GM12878 (cell line): ENCODE results near the gene MLXIP. TPM values are rescaled to one million over a fixed set of nuclear protein-coding genes. Genes with fewer than 3 reads are reported as not detected.

Experiments used
- ATAC-seq: fragments of 200-7000 bp; cut with Tn5 transposase; 3 replicates; pipeline ENCODE4 v1.9.1; 2020; ENCODE audit warnings: mild to moderate bottlenecking, moderate library complexity
- BruUV-seq: library from RNA; stranded (reverse); fragments of 400-500 nt; replicated peaks from 2 replicates; lab custom pipeline; 2021; lab: Mats Ljungman, UMichigan
- CTCF ChIA-PET: fragments of 300-600 bp; sonication (Branson Sonifier 250); formaldehyde crosslinking; extraction: SDS; loops from one replicate; lab custom pipeline; 2021; ENCODE audit warnings: inconsistent platforms; lab: Yijun Ruan, JAX
- POLR2A ChIA-PET: fragments of 350-600 bp; formaldehyde crosslinking; extraction: SDS; loops from one replicate; lab custom pipeline; 2021; ENCODE audit warnings: inconsistent platforms; lab: Charles Lee
- RAD21 ChIA-PET: fragments of 300-600 bp; sonication (Branson Sonifier 250); formaldehyde crosslinking; loops from one replicate; lab custom pipeline; 2023; ENCODE audit warnings: antibody characterized with exemption; ENCODE audit not compliant: unreplicated experiment; lab: Charles Lee
- SMC1A ChIA-PET: fragments of 300-600 bp; sonication (Branson Sonifier 250); formaldehyde crosslinking; loops from one replicate; lab custom pipeline; 2023; ENCODE audit not compliant: unreplicated experiment, uncharacterized antibody; lab: Charles Lee
- DNase-seq: peaks from one replicate; pipeline ENCODE4 v3.0.0-alpha.2; 2011; ENCODE audit warnings: low read depth, low spot score
- FAIRE-seq: peaks from 3 replicates; lab custom pipeline; 2011; peaks lifted over from hg19 to GRCh38; lab: Jason Lieb, UNC
- H2AFZ ChIP-seq: 2 replicates; pipeline ENCODE4 v1.6.0; 2011; ENCODE audit warnings: low read depth, low read length, control low read depth; ENCODE audit not compliant: control insufficient read depth
- H3K27ac ChIP-seq: 2 replicates; pipeline ENCODE4 v1.5.1; 2011; ENCODE audit warnings: control low read depth; ENCODE audit not compliant: control insufficient read depth, insufficient read depth
- H3K27me3 ChIP-seq, 2 experiments: replicated peaks in 1 of 2; 2 replicates each; pipeline versions ENCODE4 v1.6.0 to v1.6.1; 2011; ENCODE audit warnings: low read length in 1 of 2; ENCODE audit not compliant: control insufficient read depth in 2 of 2, insufficient read depth in 2 of 2
- H3K36me3 ChIP-seq, 2 experiments: 2 replicates each; pipeline ENCODE4 v1.5.1; 2011; ENCODE audit warnings: low read length in 1 of 2; ENCODE audit not compliant: control insufficient read depth in 2 of 2, insufficient read depth in 2 of 2
- H3K4me1 ChIP-seq: 2 replicates; pipeline ENCODE4 v1.6.1; 2011; ENCODE audit warnings: mild to moderate bottlenecking, low read length, moderate library complexity, mixed read lengths; ENCODE audit not compliant: control insufficient read depth, insufficient read depth
- H3K4me2 ChIP-seq: 2 replicates; pipeline ENCODE4 v1.6.0; 2011; ENCODE audit warnings: control low read depth; ENCODE audit not compliant: control insufficient read depth, insufficient read depth
- H3K4me3 ChIP-seq: fragments of 200-600 bp; sonication (generic); 2 replicates; pipeline ENCODE4 v1.5.1; 2016
- H3K79me2 ChIP-seq: 2 replicates; pipeline ENCODE4 v1.6.0; 2011; ENCODE audit warnings: low read length; ENCODE audit not compliant: control insufficient read depth, insufficient read depth
- H3K9ac ChIP-seq: 2 replicates; pipeline ENCODE4 v1.8.0; 2011; ENCODE audit warnings: low read length, control low read depth, mixed read lengths; ENCODE audit not compliant: control insufficient read depth, insufficient read depth
- H3K9me3 ChIP-seq: replicated peaks from 3 replicates; pipeline ENCODE4 v1.5.1; 2011; ENCODE audit warnings: mild to moderate bottlenecking, low read length; ENCODE audit not compliant: control insufficient read depth, insufficient read depth
- H4K20me1 ChIP-seq: 2 replicates; pipeline ENCODE4 v1.6.0; 2011; ENCODE audit not compliant: control insufficient read depth, insufficient read depth
- BCL11A ChIP-seq: IDR thresholded peaks from 2 replicates; pipeline ENCODE4 v1.6.1; 2011; ENCODE audit warnings: low read depth, low read length
- ETV6 ChIP-seq, 2 experiments: fragments of 450-650 bp in 1 of 2; IDR thresholded peaks in 1 of 2; conservative IDR thresholded peaks in 1 of 2; 2 replicates each; pipeline ENCODE4 v1.6.1; 2014; ENCODE audit warnings: antibody characterized with exemption in 1 of 2, borderline replicate concordance in 1 of 2, low read depth in 1 of 2, mild to moderate bottlenecking in 1 of 2, moderate library complexity in 1 of 2
- KLF5 ChIP-seq: fragments of 450-650 bp; IDR thresholded peaks from 2 replicates; pipeline ENCODE4 v1.6.1; 2014; ENCODE audit warnings: mild to moderate bottlenecking; ENCODE audit not compliant: partially characterized antibody
- MEF2B ChIP-seq: fragments of 450-650 bp; IDR thresholded peaks from 2 replicates; pipeline ENCODE4 v1.6.1; 2018; ENCODE audit warnings: mild to moderate bottlenecking, moderate library complexity; ENCODE audit not compliant: partially characterized antibody, poor library complexity, severe bottlenecking
- NFXL1 ChIP-seq: fragments of 450-650 bp; IDR thresholded peaks from 2 replicates; pipeline ENCODE4 v1.6.1; 2017; ENCODE audit warnings: antibody characterized with exemption, mild to moderate bottlenecking, borderline replicate concordance
- NFYA ChIP-seq: IDR thresholded peaks from 2 replicates; pipeline ENCODE4 v1.6.1; 2011; ENCODE audit warnings: low read depth, mild to moderate bottlenecking, low read length, improper control_type of control experiment, borderline replicate concordance
- NR2C1 ChIP-seq: fragments of 450-650 bp; IDR thresholded peaks from 2 replicates; pipeline ENCODE4 v1.6.1; 2017; ENCODE audit warnings: antibody characterized with exemption, mild to moderate bottlenecking, moderate library complexity
- PAX5 ChIP-seq: IDR thresholded peaks from 2 replicates; pipeline ENCODE4 v1.6.1; 2011; ENCODE audit warnings: low read depth, low read length, borderline replicate concordance
- RFX5 ChIP-seq: IDR thresholded peaks from 2 replicates; pipeline ENCODE4 v1.6.1; 2011; ENCODE audit warnings: low read depth, low read length, improper control_type of control experiment
- RUNX3 ChIP-seq: IDR thresholded peaks from 2 replicates; pipeline ENCODE4 v1.6.1; 2012; ENCODE audit warnings: low read length, inconsistent platforms
- TAF1 ChIP-seq: IDR thresholded peaks from 2 replicates; pipeline ENCODE4 v1.6.1; 2011; ENCODE audit warnings: mild to moderate bottlenecking, low read depth, low read length, borderline replicate concordance
- TCF3 ChIP-seq: IDR thresholded peaks from 2 replicates; pipeline ENCODE4 v1.6.1; 2012; ENCODE audit warnings: low read depth, mild to moderate bottlenecking, low read length, borderline replicate concordance; ENCODE audit not compliant: insufficient read depth
- ZNF217 ChIP-seq: fragments of 450-650 bp; IDR thresholded peaks from 2 replicates; pipeline ENCODE4 v1.6.1; 2017; ENCODE audit warnings: antibody characterized with exemption, mild to moderate bottlenecking
- WGBS: methylation state at CpG from one replicate; pipeline ENCODE4 v1.1.6; 2016; ENCODE audit warnings: low lambda C conversion rate; ENCODE audit not compliant: insufficient replicate concordance, insufficient coverage; ENCODE audit errors: missing lambda C conversion rate; 5-methylcytosine and 5-hydroxymethylcytosine counted together
- in situ Hi-C: fragments of 300-500 bp; cut with MboI; formaldehyde crosslinking; loops from 9 replicates; pipeline ENCODE4 v1.14.3; 2018; ENCODE audit warnings: mixed read lengths
- intact Hi-C: fragments of 100-400 bp; cut with micrococcal nuclease; formaldehyde crosslinking; loops from one replicate; pipeline ENCODE4 v1.14.2; 2022; ENCODE audit not compliant: unreplicated experiment
- polyA plus RNA-seq, 11 experiments: library from polyadenylated mRNA; depleted of rRNA in 4 of 11; unstranded in 6 of 11; stranded (reverse) in 5 of 11; fragments of >200 nt; fragmentation: Nextera tagmentation in 4 of 11; fragmentation: Illumina TruSeq in 1 of 11; extraction: Ambion mirVana in 4 of 11; extraction: Trizol in 1 of 11; gene quantifications; 1 replicate in 1 of 11; 2 replicates in 10 of 11; pipeline versions ENCODE4 v1.2.1 to v1.2.3, GENCODE V29; 2011 to 2016; ENCODE audit warnings: inconsistent platforms in 2 of 11, missing spikeins in 2 of 11, low read depth in 1 of 11
- total RNA-seq, 4 experiments: library from RNA; depleted of rRNA in 3 of 4; stranded (reverse); fragments of >200 nt in 3 of 4; fragmentation: Illumina TruSeq in 1 of 4; extraction: Trizol in 1 of 4; gene quantifications; 2 replicates each; pipeline versions ENCODE4 v1.2.1 to v1.2.3, GENCODE V29; 2013 to 2021
- TF ChIP-seq, protein P1 (sequence below): IDR thresholded peaks from 2 replicates; pipeline ENCODE4 v1.6.1; 2012; ENCODE audit warnings: low read depth, low read length, improper control_type of control experiment
- TF ChIP-seq, protein P2 (sequence below): fragments of 450-650 bp; IDR thresholded peaks from 2 replicates; pipeline ENCODE4 v1.6.1; 2016; ENCODE audit warnings: mild to moderate bottlenecking, moderate library complexity, borderline replicate concordance
- TF ChIP-seq, protein P3 (sequence below): IDR thresholded peaks from 2 replicates; pipeline ENCODE4 v1.6.1; 2012; ENCODE audit warnings: mild to moderate bottlenecking, low read depth, low read length

MLXIP gene
- total and polyA plus RNA-seq, 10 of the 15 experiments (the other 5 are each of a cell fraction or from before 2014, with no cell fraction given) = 1.1 to 23.7 (median 7.0) TPM

DNA sequence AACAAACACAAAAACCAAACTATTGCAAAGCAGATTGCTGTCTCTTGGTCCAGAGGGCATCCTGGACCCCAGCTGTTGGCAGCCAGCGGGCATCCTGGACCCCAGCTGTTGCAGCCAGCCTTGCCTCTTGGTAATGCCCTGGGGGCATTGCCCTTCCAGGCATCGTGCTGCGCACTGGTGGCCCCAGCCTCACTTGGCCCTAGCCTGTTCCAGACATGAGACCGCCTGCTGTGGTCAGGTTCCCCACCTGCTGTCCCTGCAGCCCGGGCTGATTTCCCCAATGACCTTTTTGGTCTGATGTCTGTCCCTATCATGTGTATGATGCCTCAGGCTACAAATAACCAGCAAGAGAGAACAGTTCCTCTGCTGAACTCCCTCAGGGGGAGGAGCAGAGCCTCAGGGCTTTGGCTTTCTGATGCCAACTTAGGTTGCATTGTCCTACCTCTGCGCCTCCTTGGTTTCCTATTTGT, 20.8 kb downstream of the MLXIP start:
- H3K4me1 ChIP-seq = peaks cover 8% of the 10 kb centered on the region
- intact Hi-C loops = no loop called here
- ATAC-seq = no peak; the same call in 2 of the 3 replicates
- in situ Hi-C loops = no loop called here
- SMC1A ChIA-PET = no interaction called here
- FAIRE-seq = no peak
- H3K9me3 ChIP-seq = no peaks in the 10 kb centered on the region
- DNase-seq = no peak
- no peaks in the 10 kb centered on the region for H4K20me1 ChIP-seq
- no peaks in the 10 kb centered on the region; a peak in 1 of 4 replicates for H3K36me3 ChIP-seq
- H3K4me3 ChIP-seq = no peak overlapping the region
- RAD21 ChIA-PET = interaction anchor here (1.2 kb wide), 1 partner anchor 17 kb away, joined by 3 read pairs; no protein-coding TSS in a partner anchor
- POLR2A ChIA-PET = no interaction called here
- no peak overlapping the region for H2AFZ ChIP-seq
- no peaks in the 10 kb centered on the region for H3K27me3 ChIP-seq
- H3K9ac ChIP-seq = no peak overlapping the region
- H3K4me2 ChIP-seq = no peak overlapping the region
- no peaks in the 10 kb centered on the region; the same call in 1 of the 2 replicates for H3K79me2 ChIP-seq
- WGBS = 58% methylated on average over 6 of the region's 6 CpGs
- no TSS peak for BruUV-seq
- CTCF ChIA-PET = interaction anchor here (0.7 to 1.5 kb wide), 3 partner anchors 19 to 48 kb away, joined by 3 to 5 read pairs (median 4); no protein-coding TSS in a partner anchor
- no peak overlapping the region for H3K27ac ChIP-seq
- TF ChIP-seq TCF3 (no peak), KLF5 (no peak), BCL11A (no peak), ETV6 (conservative IDR thresholded peaks at IDR 0.05 in 1 of 2, IDR thresholded peaks at IDR 0.05 in 1 of 2; ENCODE audit: borderline replicate concordance in 1 of 2, low read depth in 1 of 2) (no peak), ZNF217 (no peak), RUNX3 (no peak), PAX5 (no peak), NFYA (no peak), NR2C1 (no peak), MEF2B (no peak), TAF1 (no peak), RFX5 (no peak), NFXL1 (no peak)
- TF ChIP-seq, protein P1, sequence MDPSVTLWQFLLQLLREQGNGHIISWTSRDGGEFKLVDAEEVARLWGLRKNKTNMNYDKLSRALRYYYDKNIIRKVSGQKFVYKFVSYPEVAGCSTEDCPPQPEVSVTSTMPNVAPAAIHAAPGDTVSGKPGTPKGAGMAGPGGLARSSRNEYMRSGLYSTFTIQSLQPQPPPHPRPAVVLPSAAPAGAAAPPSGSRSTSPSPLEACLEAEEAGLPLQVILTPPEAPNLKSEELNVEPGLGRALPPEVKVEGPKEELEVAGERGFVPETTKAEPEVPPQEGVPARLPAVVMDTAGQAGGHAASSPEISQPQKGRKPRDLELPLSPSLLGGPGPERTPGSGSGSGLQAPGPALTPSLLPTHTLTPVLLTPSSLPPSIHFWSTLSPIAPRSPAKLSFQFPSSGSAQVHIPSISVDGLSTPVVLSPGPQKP = no peak
- TF ChIP-seq, protein P2, sequence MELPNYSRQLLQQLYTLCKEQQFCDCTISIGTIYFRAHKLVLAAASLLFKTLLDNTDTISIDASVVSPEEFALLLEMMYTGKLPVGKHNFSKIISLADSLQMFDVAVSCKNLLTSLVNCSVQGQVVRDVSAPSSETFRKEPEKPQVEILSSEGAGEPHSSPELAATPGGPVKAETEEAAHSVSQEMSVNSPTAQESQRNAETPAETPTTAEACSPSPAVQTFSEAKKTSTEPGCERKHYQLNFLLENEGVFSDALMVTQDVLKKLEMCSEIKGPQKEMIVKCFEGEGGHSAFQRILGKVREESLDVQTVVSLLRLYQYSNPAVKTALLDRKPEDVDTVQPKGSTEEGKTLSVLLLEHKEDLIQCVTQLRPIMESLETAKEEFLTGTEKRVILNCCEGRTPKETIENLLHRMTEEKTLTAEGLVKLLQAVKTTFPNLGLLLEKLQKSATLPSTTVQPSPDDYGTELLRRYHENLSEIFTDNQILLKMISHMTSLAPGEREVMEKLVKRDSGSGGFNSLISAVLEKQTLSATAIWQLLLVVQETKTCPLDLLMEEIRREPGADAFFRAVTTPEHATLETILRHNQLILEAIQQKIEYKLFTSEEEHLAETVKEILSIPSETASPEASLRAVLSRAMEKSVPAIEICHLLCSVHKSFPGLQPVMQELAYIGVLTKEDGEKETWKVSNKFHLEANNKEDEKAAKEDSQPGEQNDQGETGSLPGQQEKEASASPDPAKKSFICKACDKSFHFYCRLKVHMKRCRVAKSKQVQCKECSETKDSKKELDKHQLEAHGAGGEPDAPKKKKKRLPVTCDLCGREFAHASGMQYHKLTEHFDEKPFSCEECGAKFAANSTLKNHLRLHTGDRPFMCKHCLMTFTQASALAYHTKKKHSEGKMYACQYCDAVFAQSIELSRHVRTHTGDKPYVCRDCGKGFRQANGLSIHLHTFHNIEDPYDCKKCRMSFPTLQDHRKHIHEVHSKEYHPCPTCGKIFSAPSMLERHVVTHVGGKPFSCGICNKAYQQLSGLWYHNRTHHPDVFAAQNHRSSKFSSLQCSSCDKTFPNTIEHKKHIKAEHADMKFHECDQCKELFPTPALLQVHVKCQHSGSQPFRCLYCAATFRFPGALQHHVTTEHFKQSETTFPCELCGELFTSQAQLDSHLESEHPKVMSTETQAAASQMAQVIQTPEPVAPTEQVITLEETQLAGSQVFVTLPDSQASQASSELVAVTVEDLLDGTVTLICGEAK = no peak
- TF ChIP-seq, protein P3, sequence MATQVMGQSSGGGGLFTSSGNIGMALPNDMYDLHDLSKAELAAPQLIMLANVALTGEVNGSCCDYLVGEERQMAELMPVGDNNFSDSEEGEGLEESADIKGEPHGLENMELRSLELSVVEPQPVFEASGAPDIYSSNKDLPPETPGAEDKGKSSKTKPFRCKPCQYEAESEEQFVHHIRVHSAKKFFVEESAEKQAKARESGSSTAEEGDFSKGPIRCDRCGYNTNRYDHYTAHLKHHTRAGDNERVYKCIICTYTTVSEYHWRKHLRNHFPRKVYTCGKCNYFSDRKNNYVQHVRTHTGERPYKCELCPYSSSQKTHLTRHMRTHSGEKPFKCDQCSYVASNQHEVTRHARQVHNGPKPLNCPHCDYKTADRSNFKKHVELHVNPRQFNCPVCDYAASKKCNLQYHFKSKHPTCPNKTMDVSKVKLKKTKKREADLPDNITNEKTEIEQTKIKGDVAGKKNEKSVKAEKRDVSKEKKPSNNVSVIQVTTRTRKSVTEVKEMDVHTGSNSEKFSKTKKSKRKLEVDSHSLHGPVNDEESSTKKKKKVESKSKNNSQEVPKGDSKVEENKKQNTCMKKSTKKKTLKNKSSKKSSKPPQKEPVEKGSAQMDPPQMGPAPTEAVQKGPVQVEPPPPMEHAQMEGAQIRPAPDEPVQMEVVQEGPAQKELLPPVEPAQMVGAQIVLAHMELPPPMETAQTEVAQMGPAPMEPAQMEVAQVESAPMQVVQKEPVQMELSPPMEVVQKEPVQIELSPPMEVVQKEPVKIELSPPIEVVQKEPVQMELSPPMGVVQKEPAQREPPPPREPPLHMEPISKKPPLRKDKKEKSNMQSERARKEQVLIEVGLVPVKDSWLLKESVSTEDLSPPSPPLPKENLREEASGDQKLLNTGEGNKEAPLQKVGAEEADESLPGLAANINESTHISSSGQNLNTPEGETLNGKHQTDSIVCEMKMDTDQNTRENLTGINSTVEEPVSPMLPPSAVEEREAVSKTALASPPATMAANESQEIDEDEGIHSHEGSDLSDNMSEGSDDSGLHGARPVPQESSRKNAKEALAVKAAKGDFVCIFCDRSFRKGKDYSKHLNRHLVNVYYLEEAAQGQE = no peak
